Head of caudate nucleus (tissue), 42 donors: ENCODE measurements around the gene C8G.

Experiments used
- DNase-seq, 42 donors: peaks; one replicate each; pipeline versions ENCODE4 v3.0.0 to v3.0.0-alpha.2; 2020 to 2021; ENCODE audit warnings: mixed read lengths in 7 of 42
- intact Hi-C: fragments of 100-400 bp; cut with DNase I; formaldehyde crosslinking; loops from one replicate; pipeline ENCODE4 v1.15.0; 2022

C8G gene

GRCh38 chr9:136944519-136945332, at the start of gene C8G, which contains the start of gene FBXW5:
Gene C8G, plus strand, starts transcription at chr9:136945243. Its CDS starts 78 bp downstream, at chr9:136945321.
Gene FBXW5, minus strand, starts transcription at chr9:136944738. Its CDS starts 655 bp downstream, at chr9:136944083.
- intact Hi-C loops, result loop anchor here (5.0 to 10.0 kb wide), 2 partner anchors 33 to 60 kb away; partner anchors contain the start of genes PTGDS and TRAF2

GRCh38 chr9:136896027-136896426, 49.0 kb upstream of the C8G start:
- DNase-seq, result no peak
- intact Hi-C loops, result no loop called here

More at GRCh38 chr9:136944519-136945332, at the start of gene C8G, which contains the start of gene FBXW5:
- peak; percentile 67 to 97 (median 93) for DNase-seq

- DNase-seq, result no peak
- intact Hi-C loops, result no loop called here
Measured at GRCh38 chr9:136898483-136899100, 46.5 kb upstream of the C8G start.

GRCh38 chr9:136899196-136899595, 45.8 kb upstream of the C8G start:
- intact Hi-C loops, result no loop called here
- peak in 12 of 42 donors; percentile 23 to 66 (median 38) for DNase-seq

- DNase-seq, result no peak
Measured at GRCh38 chr9:136900556-136900955, 44.5 kb upstream of the C8G start.

GRCh38 chr9:136900988-136901515, 44.0 kb upstream of the C8G start:
- DNase-seq, result no peak

More at GRCh38 chr9:136900556-136900955, 44.5 kb upstream of the C8G start:
- intact Hi-C loops, result no loop called here

GRCh38 chr9:136901516-136902258, 43.4 kb upstream of the C8G start:
- DNase-seq, result no peak
- intact Hi-C loops, result no loop called here

More at GRCh38 chr9:136900988-136901515, 44.0 kb upstream of the C8G start:
- intact Hi-C loops, result no loop called here

GRCh38 chr9:136902259-136902821, 42.7 kb upstream of the C8G start:
- no peak for DNase-seq
- intact Hi-C loops, result no loop called here

GRCh38 chr9:136903041-136903554, 41.9 kb upstream of the C8G start:
- DNase-seq, result no peak
- intact Hi-C loops, result no loop called here

GRCh38 chr9:136906266-136906665, 38.8 kb upstream of the C8G start:
- intact Hi-C loops, result no loop called here
- no peak for DNase-seq

- intact Hi-C loops, result no loop called here
- DNase-seq, result no peak
Measured at GRCh38 chr9:136907011-136907914, 37.8 kb upstream of the C8G start.

GRCh38 chr9:136910197-136910900, 34.7 kb upstream of the C8G start:
- intact Hi-C loops, result no loop called here
- DNase-seq, result no peak

- intact Hi-C loops, result no loop called here
- DNase-seq, result no peak
Measured at GRCh38 chr9:136910901-136911245, 34.2 kb upstream of the C8G start.

GRCh38 chr9:136913701-136914438, 31.2 kb upstream of the C8G start:
- no peak for DNase-seq
- intact Hi-C loops, result no loop called here

- intact Hi-C loops, result no loop called here
- peak in 13 of 42 donors; percentile 6 to 60 (median 31) for DNase-seq
Measured at GRCh38 chr9:136915632-136916329, 29.3 kb upstream of the C8G start.
